Hindlimb muscle (tissue), 1 donor: ENCODE measurements around the gene DRAP1. TPM values are rescaled to one million over a fixed set of nuclear protein-coding genes. Genes with fewer than 3 reads are reported as not detected.

Experiments
- DNase-seq: peaks from one replicate; pipeline ENCODE4 v3.0.0-alpha.2; 2013
- polyA plus RNA-seq: library from polyadenylated mRNA; unstranded; fragments of 120-200 nt; gene quantifications from one replicate; pipeline ENCODE4 v1.2.1, GENCODE V29; 2013; ENCODE audit not compliant: insufficient read length

The DRAP1 gene
- polyA plus RNA-seq, 1 donor = 82.7 TPM

DNA sequence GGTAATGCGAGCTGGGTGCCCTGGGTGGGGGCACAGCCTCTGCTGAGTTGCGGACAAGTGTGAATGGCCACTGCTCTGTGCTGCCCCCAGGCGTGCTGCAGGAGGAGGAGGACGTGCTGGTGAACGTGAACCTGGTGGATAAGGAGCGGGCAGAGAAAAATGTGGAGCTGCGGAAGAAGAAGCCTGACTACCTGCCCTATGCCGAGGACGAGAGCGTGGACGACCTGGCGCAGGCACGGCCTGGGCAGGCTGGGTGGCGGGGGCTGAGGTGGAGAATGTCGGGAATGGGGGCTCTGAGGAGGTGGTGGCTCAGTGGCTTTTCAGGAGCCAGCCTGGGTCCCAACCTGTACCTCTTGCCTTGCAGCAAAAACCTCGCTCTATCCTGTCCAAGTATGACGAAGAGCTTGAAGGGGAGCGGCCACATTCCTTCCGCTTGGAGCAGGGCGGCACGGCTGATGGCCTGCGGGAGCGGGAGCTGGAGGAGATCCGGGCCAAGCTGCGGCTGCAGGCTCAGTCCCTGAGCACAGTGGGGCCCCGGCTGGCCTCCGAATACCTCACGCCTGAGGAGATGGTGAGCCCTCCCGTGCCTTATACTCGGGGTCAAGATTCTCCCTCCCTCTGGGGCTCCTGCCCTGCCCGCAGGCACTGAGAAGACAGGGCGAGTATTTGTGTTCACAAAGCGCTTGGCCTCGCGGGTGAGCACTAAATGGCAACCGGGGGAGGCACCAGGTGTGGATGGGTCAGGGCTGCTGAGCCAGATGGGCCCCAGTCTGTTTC lies 46.9 kb downstream of the DRAP1 start:
- no peak for DNase-seq

DNA sequence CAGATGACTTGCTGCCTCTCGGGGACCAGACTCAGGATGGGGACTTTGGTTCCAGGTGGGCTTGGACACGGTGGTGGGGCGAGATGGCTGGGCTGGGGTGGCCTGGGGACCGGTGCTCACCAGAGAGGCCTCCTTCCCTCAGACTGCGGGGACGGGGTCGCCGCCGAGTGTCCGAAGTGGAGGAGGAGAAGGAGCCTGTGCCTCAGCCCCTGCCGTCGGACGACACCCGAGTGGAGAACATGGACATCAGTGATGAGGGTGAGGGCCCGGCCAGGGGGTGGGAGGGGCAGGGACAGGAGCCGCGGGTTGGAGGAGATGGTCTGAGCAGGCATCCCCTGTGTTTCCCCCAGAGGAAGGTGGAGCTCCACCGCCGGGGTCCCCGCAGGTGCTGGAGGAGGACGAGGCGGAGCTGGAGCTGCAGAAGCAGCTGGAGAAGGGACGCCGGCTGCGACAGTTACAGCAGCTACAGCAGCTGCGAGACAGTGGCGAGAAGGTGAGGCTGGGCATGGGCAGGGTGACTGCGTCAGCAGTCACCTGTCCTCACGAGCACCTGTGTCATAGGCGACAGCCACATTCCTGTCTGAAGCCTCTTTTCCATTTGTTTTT lies 48.2 kb downstream of the DRAP1 start:
- DNase-seq = no peak

DNA sequence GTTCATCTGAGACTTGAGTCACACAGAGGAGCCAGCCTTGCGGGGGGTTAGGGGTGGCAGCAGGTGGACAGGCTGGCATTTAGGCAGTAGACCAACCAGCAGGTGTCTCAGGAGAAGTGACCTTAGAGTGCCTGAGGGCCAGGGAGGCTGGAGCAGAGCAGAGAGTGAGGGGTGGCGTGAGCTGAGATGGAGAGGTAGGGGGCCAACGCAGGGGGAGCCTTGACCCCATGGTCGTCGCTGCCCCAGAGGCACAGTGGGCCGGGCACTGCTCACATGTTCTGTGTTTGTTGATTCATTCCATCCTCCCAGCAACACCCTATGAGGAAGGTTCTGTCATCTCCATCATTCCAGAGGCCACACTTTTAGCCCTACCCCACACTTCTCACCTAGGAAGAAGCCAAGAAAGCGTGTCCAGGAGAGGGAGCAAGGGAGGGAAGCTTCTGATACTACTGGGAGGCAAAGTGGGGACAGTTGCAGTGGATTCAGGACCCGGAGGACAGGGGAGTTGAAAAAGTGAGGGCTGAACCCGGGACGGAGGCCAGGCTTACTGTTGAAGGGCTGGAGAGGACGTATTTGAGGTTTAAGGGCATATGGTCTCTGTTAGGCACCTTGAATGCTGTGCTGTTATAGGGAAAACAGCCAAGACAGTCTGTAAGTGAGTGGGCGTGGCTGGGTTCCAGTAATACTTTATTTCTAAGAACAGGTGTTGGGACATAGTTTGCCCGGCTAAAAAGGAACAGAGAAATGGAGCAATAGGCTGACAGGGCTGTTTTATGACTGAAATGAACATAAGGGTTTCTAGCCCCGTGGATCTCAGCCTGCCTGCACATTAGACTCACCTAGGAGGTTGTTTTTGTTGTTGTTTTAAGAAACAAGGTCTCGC lies 49.6 kb downstream of the DRAP1 start:
- no peak for DNase-seq

Other genes starting within 250 kb of the DRAP1 start
- 39.2 TPM for gene KAT5, start 207.2 kb upstream of the DRAP1 start, polyA plus RNA-seq
- gene RNASEH2C, start 198.6 kb upstream of the DRAP1 start, polyA plus RNA-seq = 25.7 TPM
- gene AP5B1, start 138.4 kb upstream of the DRAP1 start, polyA plus RNA-seq = 2.1 TPM
- gene OVOL1, start 132.4 kb upstream of the DRAP1 start, polyA plus RNA-seq = not detected
- 1.6 TPM for gene SNX32, start 85.5 kb upstream of the DRAP1 start, polyA plus RNA-seq
- 626 TPM for gene CFL1, start 61.2 kb upstream of the DRAP1 start, polyA plus RNA-seq
- gene MUS81, start 59.0 kb upstream of the DRAP1 start, polyA plus RNA-seq = 52.3 TPM
- 87.9 TPM for gene EFEMP2, start 46.6 kb upstream of the DRAP1 start, polyA plus RNA-seq
- gene CTSW, start 39.6 kb upstream of the DRAP1 start, polyA plus RNA-seq = 0.81 TPM
- 59.8 TPM for gene FIBP, start 31.0 kb upstream of the DRAP1 start, polyA plus RNA-seq
- gene CCDC85B, start 28.8 kb upstream of the DRAP1 start, polyA plus RNA-seq = 22.2 TPM
- 0.54 TPM for gene FOSL1, start 19.0 kb upstream of the DRAP1 start, polyA plus RNA-seq
- 36.2 TPM for gene C11orf68, start 364 bp upstream of the DRAP1 start, polyA plus RNA-seq
- 0.32 TPM for gene TSGA10IP, start 26.1 kb downstream of the DRAP1 start, polyA plus RNA-seq
- gene SART1, start 42.3 kb downstream of the DRAP1 start, polyA plus RNA-seq = 46.2 TPM
- 17.6 TPM for gene EIF1AD, start 82.7 kb downstream of the DRAP1 start, polyA plus RNA-seq
- gene BANF1, start 83.1 kb downstream of the DRAP1 start, polyA plus RNA-seq = 217 TPM
- gene CST6, start 92.6 kb downstream of the DRAP1 start, polyA plus RNA-seq = not detected
- 0.12 TPM for gene CATSPER1, start 107.1 kb downstream of the DRAP1 start, polyA plus RNA-seq
- 0.34 TPM for gene GAL3ST3, start 129.7 kb downstream of the DRAP1 start, polyA plus RNA-seq
- gene SF3B2, start 132.9 kb downstream of the DRAP1 start, polyA plus RNA-seq = 128 TPM
- gene PACS1, start 150.8 kb downstream of the DRAP1 start, polyA plus RNA-seq = 37.1 TPM